ENCODE measurements around the gene PRRX2. TPM values are rescaled to one million over a fixed set of nuclear protein-coding genes. Genes with fewer than 3 reads are reported as not detected.

Gene PRRX2
- total and polyA plus RNA-seq, 9 of the 15 experiments (the other 6 are each of a cell fraction or from before 2014, with no cell fraction given), result 0.21 TPM; not detected in 8

GRCh38 chr9:129737479-129738274 lies 72.2 kb downstream of the PRRX2 start (continued):
- TF ChIP-seq SRSF1 (IDR thresholded peaks at IDR 0.05; ENCODE audit: low read depth, low read length) (no peak), CBX5 (IDR thresholded peaks at IDR 0.05; ENCODE audit: borderline replicate concordance, low read depth) (no peak), BRD4 (IDR thresholded peaks at IDR 0.05) (peak; percentile 59; the same call in 1 of the 2 replicates), ZBTB1 (CRISPR knock-in tag; IDR thresholded peaks at IDR 0.05; ENCODE audit: borderline replicate concordance, low read depth) (no peak), TRIM25 (IDR thresholded peaks at IDR 0.05; ENCODE audit: borderline replicate concordance) (no peak), ZNF444 (CRISPR knock-in tag; IDR thresholded peaks at IDR 0.05) (peak; percentile 61; the same call in 1 of the 2 replicates), BMI1 (IDR thresholded peaks at IDR 0.05; ENCODE audit: low read length) (0 out of 2 replicates have a peak, but pooled peaks have one; percentile 28), TRIM28 (IDR thresholded peaks at IDR 0.05) (peak; percentile 80), ZNF263 (CRISPR knock-in tag; IDR thresholded peaks at IDR 0.05; ENCODE audit: borderline replicate concordance) (peak; percentile 46; the same call in 1 of the 2 replicates), HMGXB4 (CRISPR knock-in tag; IDR thresholded peaks at IDR 0.05) (peak; percentile 81), KLF1 (tag; IDR thresholded peaks at IDR 0.05) (peak; percentile 97), HEY1 (CRISPR knock-in tag; IDR thresholded peaks at IDR 0.05; ENCODE audit: borderline replicate concordance) (peak; percentile 66; the same call in 1 of the 2 replicates), E2F8 (IDR thresholded peaks at IDR 0.05; ENCODE audit: low read depth, partially characterized antibody) (peak; percentile 81), ZC3H11A (IDR thresholded peaks at IDR 0.05; ENCODE audit: low read depth, low read length) (peak; percentile 87; the same call in 1 of the 2 replicates), SFPQ (IDR thresholded peaks at IDR 0.05; ENCODE audit: low read depth, low read length) (no peak), SUPT5H (IDR thresholded peaks at IDR 0.05) (peak; percentile 71)
- TF ChIP-seq, protein P1, sequence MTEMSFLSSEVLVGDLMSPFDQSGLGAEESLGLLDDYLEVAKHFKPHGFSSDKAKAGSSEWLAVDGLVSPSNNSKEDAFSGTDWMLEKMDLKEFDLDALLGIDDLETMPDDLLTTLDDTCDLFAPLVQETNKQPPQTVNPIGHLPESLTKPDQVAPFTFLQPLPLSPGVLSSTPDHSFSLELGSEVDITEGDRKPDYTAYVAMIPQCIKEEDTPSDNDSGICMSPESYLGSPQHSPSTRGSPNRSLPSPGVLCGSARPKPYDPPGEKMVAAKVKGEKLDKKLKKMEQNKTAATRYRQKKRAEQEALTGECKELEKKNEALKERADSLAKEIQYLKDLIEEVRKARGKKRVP (CRISPR knock-in tag; IDR thresholded peaks at IDR 0.05), result peak; percentile 64

Data from K562 (cell line).